HL-60 (cell line): ENCODE data around the gene USP20.

ENCODE experiments used
- DNase-seq, 2 experiments: peaks; one replicate each; pipeline ENCODE4 v3.0.0-alpha.2; 2010 to 2020; ENCODE audit warnings: low read depth in 1 of 2, low spot score in 1 of 2
- H3K27ac ChIP-seq: fragments of 250-450 bp; sonication (Bioruptor Pico); replicated peaks from 2 replicates; pipeline ENCODE4 v1.5.1; 2020; ENCODE audit warnings: mild to moderate bottlenecking, moderate library complexity
- H3K27me3 ChIP-seq: fragments of 250-450 bp; sonication (Bioruptor Pico); 2 replicates; pipeline ENCODE4 v1.5.1; 2021; ENCODE audit warnings: mild to moderate bottlenecking, moderate library complexity; ENCODE audit not compliant: insufficient read depth, poor library complexity, severe bottlenecking
- H3K4me3 ChIP-seq: replicated peaks from 2 replicates; pipeline ENCODE4 v1.5.1; 2011; ENCODE audit warnings: mild to moderate bottlenecking, control low read depth, low read length; ENCODE audit not compliant: insufficient read depth
- CTCF ChIP-seq: IDR thresholded peaks from one replicate; pipeline ENCODE4 v1.5.1; 2011; ENCODE audit warnings: low read length, control low read depth, inconsistent platforms; ENCODE audit not compliant: insufficient read depth
- GABPA ChIP-seq: IDR thresholded peaks from 2 replicates; pipeline ENCODE4 v1.6.1; 2012; ENCODE audit warnings: low read depth
- POLR2AphosphoS5 ChIP-seq: IDR thresholded peaks from 2 replicates; pipeline ENCODE4 v1.6.1; 2012; ENCODE audit warnings: low read depth
- REST ChIP-seq: IDR thresholded peaks from 2 replicates; pipeline ENCODE4 v1.6.1; 2012; ENCODE audit warnings: low read depth; ENCODE audit not compliant: insufficient replicate concordance
- SPI1 ChIP-seq: IDR thresholded peaks from 2 replicates; pipeline ENCODE4 v1.6.1; 2012; ENCODE audit warnings: low read depth, mild to moderate bottlenecking, borderline replicate concordance

The USP20 gene

GRCh38 chr9:129900263-129901027 lies 65.2 kb downstream of the USP20 start:
- Histone ChIP-seq H3K27me3 (no peaks in the 10 kb centered on the region), H3K27ac (no peak overlapping the region), H3K4me3 (no peak overlapping the region)
- no peak for DNase-seq
- no peak for TF ChIP-seq REST
- peak; percentile 16; the same call in 1 of the 2 replicates for TF ChIP-seq SPI1
- no peak for TF ChIP-seq GABPA

- no peak overlapping the region for H3K27ac ChIP-seq
- no peak for DNase-seq
- no peak overlapping the region for H3K4me3 ChIP-seq
- no peak for TF ChIP-seq GABPA
- TF ChIP-seq REST = no peak
- no peak for TF ChIP-seq CTCF
- no peak for TF ChIP-seq SPI1
- TF ChIP-seq POLR2AphosphoS5 = no peak
- H3K27me3 ChIP-seq = no peaks in the 10 kb centered on the region
These were observed 66.9 kb downstream of the USP20 start for GRCh38 chr9:129901993-129902739.

GRCh38 chr9:129902740-129903134 lies 67.5 kb downstream of the USP20 start:
- Histone ChIP-seq H3K4me3 (no peak overlapping the region), H3K27ac (no peak overlapping the region), H3K27me3 (no peaks in the 10 kb centered on the region)
- DNase-seq = no peak
- no peak for TF ChIP-seq GABPA
- no peak for TF ChIP-seq POLR2AphosphoS5
- no peak for TF ChIP-seq CTCF
- TF ChIP-seq REST = no peak
- no peak for TF ChIP-seq SPI1
